Measurements from ENCODE around the gene DGKI. TPM values are rescaled to one million over a fixed set of nuclear protein-coding genes. Genes with fewer than 3 reads are reported as not detected.

Gene DGKI
- total RNA-seq, 2 experiments from 2014 or later, result 0.46 TPM; not detected in 1

- H3K4me3 ChIP-seq (ENCODE audit: low read depth, low read length, poor library complexity, severe bottlenecking), result no peak overlapping the region
- H3K27ac ChIP-seq (ENCODE audit: low read depth, low read length, poor library complexity, severe bottlenecking), result no peak overlapping the region
- TF ChIP-seq EZH2phosphoT487 (IDR thresholded peaks at IDR 0.05; ENCODE audit: borderline replicate concordance, low read depth, low read length), result no peak
- TF ChIP-seq, protein P1, sequence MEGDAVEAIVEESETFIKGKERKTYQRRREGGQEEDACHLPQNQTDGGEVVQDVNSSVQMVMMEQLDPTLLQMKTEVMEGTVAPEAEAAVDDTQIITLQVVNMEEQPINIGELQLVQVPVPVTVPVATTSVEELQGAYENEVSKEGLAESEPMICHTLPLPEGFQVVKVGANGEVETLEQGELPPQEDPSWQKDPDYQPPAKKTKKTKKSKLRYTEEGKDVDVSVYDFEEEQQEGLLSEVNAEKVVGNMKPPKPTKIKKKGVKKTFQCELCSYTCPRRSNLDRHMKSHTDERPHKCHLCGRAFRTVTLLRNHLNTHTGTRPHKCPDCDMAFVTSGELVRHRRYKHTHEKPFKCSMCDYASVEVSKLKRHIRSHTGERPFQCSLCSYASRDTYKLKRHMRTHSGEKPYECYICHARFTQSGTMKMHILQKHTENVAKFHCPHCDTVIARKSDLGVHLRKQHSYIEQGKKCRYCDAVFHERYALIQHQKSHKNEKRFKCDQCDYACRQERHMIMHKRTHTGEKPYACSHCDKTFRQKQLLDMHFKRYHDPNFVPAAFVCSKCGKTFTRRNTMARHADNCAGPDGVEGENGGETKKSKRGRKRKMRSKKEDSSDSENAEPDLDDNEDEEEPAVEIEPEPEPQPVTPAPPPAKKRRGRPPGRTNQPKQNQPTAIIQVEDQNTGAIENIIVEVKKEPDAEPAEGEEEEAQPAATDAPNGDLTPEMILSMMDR (conservative IDR thresholded peaks at IDR 0.05; ENCODE audit: low read length), result no peak
- no peaks in the 10 kb centered on the region for H3K36me3 ChIP-seq (ENCODE audit: insufficient read depth, low read length)
- POLR2A ChIA-PET, result interaction anchor here (0.9 kb wide), 1 partner anchor 10 kb away, joined by 3 read pairs; no protein-coding TSS in a partner anchor
- H3K79me2 ChIP-seq (ENCODE audit: insufficient read depth, low read depth, low read length), result no peaks in the 10 kb centered on the region
- intact Hi-C loops (cut with micrococcal nuclease; ENCODE audit: unreplicated experiment), result no loop called here
- no TSS peak for BruUV-seq (replicated peaks)
- H3K4me1 ChIP-seq (ENCODE audit: insufficient read depth, low read length, poor library complexity, severe bottlenecking), result no peaks in the 10 kb centered on the region
- CTCF ChIA-PET (ENCODE audit: unreplicated experiment), result no interaction called here
- no peaks in the 10 kb centered on the region for H4K20me1 ChIP-seq (ENCODE audit: insufficient read depth, low read length)
- H3K9me2 ChIP-seq (ENCODE audit: insufficient read depth, low read length), result no peaks in the 10 kb centered on the region
- no peak overlapping the region for H2AFZ ChIP-seq (ENCODE audit: low read length)
- no peak overlapping the region for H3K4me2 ChIP-seq (ENCODE audit: low read length)
- no peaks in the 10 kb centered on the region for H3K9me3 ChIP-seq (ENCODE audit: low read length)
- no peak for DNase-seq (ENCODE audit: low spot score)
Measured at GRCh38 chr7:137690635-137691034, 156.1 kb downstream of the DGKI start.

GRCh38 chr7:137689761-137690160 lies 157.0 kb downstream of the DGKI start:
- no peaks in the 10 kb centered on the region for H3K79me2 ChIP-seq (ENCODE audit: insufficient read depth, low read depth, low read length)
- no peak for DNase-seq (ENCODE audit: low spot score)
- no peaks in the 10 kb centered on the region for H3K9me3 ChIP-seq (ENCODE audit: low read length)
- H2AFZ ChIP-seq (ENCODE audit: low read length), result no peak overlapping the region
- BruUV-seq (replicated peaks), result no TSS peak
- no peak overlapping the region for H3K4me2 ChIP-seq (ENCODE audit: low read length)
- ChIA-PET POLR2A (interaction anchor here (0.9 kb wide), 1 partner anchor 11 kb away, joined by 3 read pairs; no protein-coding TSS in a partner anchor), CTCF (ENCODE audit: unreplicated experiment) (no interaction called here)
- no peak for TF ChIP-seq EZH2phosphoT487 (IDR thresholded peaks at IDR 0.05; ENCODE audit: borderline replicate concordance, low read depth, low read length)
- TF ChIP-seq, protein P1 (conservative IDR thresholded peaks at IDR 0.05; ENCODE audit: low read length), result no peak
- no peaks in the 10 kb centered on the region for H3K36me3 ChIP-seq (ENCODE audit: insufficient read depth, low read length)
- H3K9me2 ChIP-seq (ENCODE audit: insufficient read depth, low read length), result no peaks in the 10 kb centered on the region
- H3K4me3 ChIP-seq (ENCODE audit: low read depth, low read length, poor library complexity, severe bottlenecking), result no peak overlapping the region
- H3K4me1 ChIP-seq (ENCODE audit: insufficient read depth, low read length, poor library complexity, severe bottlenecking), result no peaks in the 10 kb centered on the region
- H3K27ac ChIP-seq (ENCODE audit: low read depth, low read length, poor library complexity, severe bottlenecking), result no peak overlapping the region
- H4K20me1 ChIP-seq (ENCODE audit: insufficient read depth, low read length), result no peaks in the 10 kb centered on the region
- intact Hi-C loops (cut with micrococcal nuclease; ENCODE audit: unreplicated experiment), result no loop called here

DNA sequence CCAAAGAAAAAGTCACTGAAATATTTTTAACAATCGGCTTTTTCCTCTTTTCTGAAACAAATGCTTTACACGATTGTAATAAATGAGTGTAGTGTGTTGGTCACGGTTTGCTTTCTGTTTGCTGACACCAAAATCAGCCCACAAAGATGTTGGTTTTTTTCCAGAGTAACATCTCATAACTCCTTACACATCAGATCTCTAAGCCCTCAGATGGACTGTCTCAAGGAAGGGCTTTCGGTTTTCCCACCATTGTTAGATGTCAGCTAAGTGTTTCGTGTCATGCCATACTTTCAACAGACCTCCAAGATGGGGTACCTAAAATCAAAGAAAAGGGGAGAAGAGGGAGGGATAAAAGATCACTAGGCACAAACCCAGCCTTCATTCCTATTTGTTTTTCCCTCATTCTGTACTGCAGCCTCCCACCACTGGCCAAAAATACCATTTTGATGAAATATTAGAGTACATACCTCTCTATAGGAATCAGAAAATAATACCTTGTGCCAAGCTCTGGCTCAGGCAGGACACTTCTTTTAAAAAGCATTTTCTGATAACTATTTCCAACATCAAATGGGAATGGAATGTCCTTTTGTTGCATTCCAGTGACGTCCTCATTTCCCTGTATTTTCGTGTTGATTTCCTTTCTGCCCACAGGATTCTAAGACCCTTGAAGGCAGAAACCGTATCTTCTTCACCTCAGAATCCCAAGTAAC lies 159.1 kb downstream of the DGKI start:
- Histone ChIP-seq H3K9me2 (ENCODE audit: insufficient read depth, low read length) (no peaks in the 10 kb centered on the region), H3K4me1 (ENCODE audit: insufficient read depth, low read length, poor library complexity, severe bottlenecking) (no peaks in the 10 kb centered on the region), H4K20me1 (ENCODE audit: insufficient read depth, low read length) (no peaks in the 10 kb centered on the region), H3K9me3 (ENCODE audit: low read length) (no peaks in the 10 kb centered on the region), H2AFZ (ENCODE audit: low read length) (no peak overlapping the region), H3K36me3 (ENCODE audit: insufficient read depth, low read length) (no peaks in the 10 kb centered on the region), H3K27ac (ENCODE audit: low read depth, low read length, poor library complexity, severe bottlenecking) (no peak overlapping the region), H3K79me2 (ENCODE audit: insufficient read depth, low read depth, low read length) (no peaks in the 10 kb centered on the region), H3K4me2 (ENCODE audit: low read length) (no peak overlapping the region), H3K4me3 (ENCODE audit: low read depth, low read length, poor library complexity, severe bottlenecking) (no peak overlapping the region)
- ChIA-PET CTCF (ENCODE audit: unreplicated experiment) (no interaction called here), POLR2A (no interaction called here)
- intact Hi-C loops (cut with micrococcal nuclease; ENCODE audit: unreplicated experiment), result no loop called here
- TF ChIP-seq EZH2phosphoT487 (IDR thresholded peaks at IDR 0.05; ENCODE audit: borderline replicate concordance, low read depth, low read length), result no peak
- TF ChIP-seq, protein P1 (conservative IDR thresholded peaks at IDR 0.05; ENCODE audit: low read length), result no peak
- BruUV-seq (replicated peaks), result no TSS peak
- DNase-seq (ENCODE audit: low spot score), result no peak
